Stimulated activated CD8-positive, alpha-beta memory T cell treated with anti-CD3 and anti-CD28 coated beads, Interleukin-4, amount 100 ng/mL, for 1 hour (primary cell): ENCODE results near the gene CDC42EP4.
A peak's percentile ranks its signal among the peaks of the same experiment; 100 is the strongest.

Experiments
- DNase-seq, 2 donors: peaks; one replicate each; pipeline ENCODE4 v3.0.0-alpha.2; 2020; ENCODE audit warnings: low read depth in 2 of 2, low spot score in 1 of 2

Gene CDC42EP4, protein sequence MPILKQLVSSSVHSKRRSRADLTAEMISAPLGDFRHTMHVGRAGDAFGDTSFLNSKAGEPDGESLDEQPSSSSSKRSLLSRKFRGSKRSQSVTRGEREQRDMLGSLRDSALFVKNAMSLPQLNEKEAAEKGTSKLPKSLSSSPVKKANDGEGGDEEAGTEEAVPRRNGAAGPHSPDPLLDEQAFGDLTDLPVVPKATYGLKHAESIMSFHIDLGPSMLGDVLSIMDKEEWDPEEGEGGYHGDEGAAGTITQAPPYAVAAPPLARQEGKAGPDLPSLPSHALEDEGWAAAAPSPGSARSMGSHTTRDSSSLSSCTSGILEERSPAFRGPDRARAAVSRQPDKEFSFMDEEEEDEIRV

DNA sequence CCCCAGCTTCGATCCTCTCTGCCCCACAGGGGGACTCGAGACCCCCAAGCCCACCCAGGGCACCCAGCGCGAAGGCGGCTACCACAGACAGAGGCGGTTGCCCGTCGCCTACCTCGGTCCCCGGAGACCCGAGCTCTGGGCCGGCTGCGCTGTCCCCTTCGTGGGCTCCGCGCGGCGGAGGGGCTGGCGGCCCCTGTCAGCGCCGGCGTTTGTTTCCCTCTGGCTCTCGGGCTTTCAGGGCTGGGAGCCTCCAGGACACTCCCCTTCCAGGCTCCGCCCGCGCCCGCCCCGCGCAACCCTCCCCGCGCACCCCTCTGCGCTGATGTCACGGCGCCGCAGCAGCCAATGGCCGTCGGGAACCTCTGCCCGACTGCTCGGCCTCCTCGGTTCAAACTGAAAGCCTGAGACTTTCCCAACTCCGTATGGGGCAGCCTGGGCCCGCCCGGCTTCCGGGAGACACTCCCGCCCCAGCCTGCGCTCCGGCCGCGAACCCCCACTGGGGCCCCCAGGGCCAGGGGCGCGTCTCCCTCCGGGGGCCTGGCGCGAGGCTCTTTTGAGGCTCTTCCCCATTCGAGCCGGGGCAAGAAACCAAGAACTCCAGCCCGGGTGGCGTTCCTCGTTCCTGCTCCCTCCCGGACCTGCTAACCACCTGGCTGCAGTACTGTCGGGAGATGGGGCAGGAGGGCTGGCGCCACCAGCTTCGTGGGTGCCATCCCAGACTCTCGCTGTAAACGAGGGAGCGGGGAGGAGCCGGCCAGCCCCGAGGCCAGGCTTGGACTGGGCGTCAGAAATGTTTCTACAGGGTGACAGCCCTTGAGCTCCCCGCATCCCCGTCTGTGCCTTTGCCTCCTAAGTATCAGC lies at the start of gene CDC42EP4:
TSS of gene CDC42EP4 (minus strand) at position 221 of the 861 bp plus-strand sequence. CDS start 25,501 bp downstream, outside the sequence.
- DNase-seq, result peak; percentile 63 to 70

DNA sequence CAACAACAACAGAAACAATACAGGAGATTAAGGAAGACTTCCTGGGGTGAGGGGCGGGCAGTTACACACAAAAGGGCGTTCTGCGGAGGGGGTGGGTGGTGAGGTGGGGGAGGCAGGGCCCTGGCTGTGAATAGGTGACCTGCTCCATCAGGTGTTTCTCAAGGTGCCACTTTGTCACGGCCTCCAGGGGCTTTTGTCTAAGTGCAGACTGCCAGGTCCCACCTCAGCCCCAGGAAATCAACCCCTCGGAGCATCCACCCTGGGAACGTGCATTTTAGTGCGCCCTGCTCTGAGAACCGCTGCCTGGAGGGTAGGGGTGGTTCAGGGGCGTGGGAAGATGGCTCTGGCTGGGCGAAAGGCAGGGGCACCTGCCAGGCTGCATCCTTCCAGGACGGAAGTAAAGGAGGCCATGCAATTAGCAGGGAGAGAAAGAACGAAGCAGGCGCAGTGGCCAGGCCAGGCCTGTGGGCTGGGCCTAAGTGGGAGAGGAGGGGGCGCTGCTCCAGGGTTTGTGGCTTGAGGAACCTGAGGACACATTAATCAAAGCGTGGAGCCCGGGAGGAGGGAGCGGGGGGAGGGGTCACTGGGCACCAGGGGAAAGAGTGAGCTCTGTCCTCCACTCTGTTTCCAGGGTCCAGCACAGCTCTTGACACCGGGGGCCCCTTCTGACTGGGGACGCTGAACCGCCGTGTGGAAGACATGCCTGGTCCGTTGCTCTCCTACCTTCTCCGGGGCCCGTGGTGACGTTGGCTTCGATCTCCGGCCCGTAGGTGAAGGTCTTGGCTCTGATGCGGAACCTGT lies 49.4 kb upstream of the CDC42EP4 start:
- no peak for DNase-seq

DNA sequence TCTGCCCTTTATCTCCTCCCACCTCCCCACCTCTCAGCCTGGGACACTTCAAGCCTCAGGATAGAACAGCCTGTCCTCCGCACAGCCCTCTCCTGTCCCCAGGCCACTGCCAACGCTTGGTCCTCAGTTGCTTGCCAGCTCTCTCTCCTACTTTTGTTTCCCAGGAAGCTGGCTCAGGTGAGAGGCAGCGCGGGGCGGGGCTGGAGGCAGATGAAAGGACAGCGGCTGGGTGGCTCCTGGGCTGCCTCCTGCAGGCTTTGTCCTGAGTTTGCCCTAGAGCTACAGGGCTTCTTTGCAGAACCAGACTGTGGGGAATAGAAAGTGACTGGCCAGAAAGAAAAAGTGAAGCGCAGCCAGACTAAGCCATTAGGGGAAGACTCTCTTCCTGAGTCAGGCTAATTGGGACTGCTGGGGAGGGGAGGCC lies 48.2 kb upstream of the CDC42EP4 start:
- no peak for DNase-seq

DNA sequence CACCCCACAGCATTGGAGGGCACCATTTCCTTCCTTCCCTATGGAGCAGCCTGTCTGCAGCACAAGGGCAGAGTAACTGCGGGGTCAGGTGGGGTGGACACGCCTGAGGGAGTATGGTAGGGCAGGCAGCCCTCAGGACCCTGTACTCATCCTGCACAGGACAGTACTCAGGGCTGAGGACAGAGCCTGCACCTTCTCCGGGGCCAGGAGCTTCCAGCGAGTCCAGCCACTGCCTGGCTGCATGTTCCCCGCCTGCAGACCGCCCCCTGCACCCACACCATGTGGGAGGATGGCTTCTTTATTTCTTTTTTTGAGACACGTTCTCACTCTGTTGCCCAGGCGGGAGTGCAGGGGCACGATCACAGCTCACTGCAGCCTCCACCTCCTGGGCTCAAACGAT lies 47.6 kb upstream of the CDC42EP4 start:
- DNase-seq, result no peak

DNA sequence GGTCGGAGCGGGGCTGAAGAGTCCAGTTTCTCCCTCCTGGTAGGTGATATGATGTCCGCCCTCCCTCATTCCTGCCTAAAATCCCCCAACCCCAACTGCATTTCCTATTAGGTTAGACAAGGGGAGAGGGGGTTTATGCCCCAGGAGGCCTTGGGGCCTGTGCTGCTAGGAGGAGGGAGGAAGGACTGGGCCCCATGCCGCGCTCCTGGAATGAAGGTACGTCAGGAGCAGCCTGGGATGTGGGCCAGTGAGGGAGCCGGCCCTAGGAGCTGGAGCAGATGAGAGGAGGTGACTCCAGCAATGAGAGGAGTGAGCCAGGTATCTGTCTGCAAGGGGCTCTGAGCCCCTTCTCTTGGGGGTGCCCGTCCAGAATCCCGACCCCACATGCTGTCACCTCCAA lies 46.9 kb upstream of the CDC42EP4 start:
- DNase-seq, result no peak

DNA sequence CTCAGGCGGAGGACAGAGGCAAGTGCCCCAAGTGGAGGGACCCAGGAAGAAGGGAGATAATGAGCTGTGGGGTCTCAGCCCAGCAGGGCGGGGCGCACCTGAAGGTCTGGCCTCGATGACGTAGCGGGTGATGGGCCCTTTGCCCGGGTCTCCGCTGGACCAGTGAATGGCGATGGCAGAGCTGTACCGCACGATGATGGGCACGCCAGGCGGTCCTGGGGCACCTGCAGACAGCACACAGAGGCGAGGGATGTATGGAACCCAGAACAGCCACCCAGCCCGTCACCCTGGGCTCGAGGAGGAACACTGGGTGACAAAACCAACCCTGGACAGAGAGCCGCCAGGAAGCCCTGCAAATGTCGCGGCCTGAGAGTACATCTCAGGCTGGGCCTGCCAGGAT lies 46.2 kb upstream of the CDC42EP4 start:
- DNase-seq, result no peak

DNA sequence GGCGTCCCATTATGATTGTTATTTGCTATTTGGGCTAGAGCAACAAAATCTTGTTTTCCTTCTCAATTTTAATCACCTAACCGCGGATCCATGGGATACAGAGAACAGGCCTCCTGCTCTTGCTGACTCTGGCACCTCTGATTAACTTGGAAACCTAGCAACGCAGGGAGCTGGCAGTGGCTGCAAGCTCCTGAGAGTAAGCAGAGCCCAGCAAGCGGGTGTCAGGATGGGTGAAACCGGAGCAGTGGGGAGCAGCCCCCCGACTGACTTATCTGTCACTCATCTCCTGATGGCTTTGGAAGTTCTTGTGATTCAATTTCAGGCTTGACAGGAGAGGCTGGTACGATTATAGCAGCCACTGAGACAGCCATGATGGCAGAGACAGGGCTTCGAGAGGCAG lies 45.5 kb upstream of the CDC42EP4 start:
- DNase-seq, result no peak

DNA sequence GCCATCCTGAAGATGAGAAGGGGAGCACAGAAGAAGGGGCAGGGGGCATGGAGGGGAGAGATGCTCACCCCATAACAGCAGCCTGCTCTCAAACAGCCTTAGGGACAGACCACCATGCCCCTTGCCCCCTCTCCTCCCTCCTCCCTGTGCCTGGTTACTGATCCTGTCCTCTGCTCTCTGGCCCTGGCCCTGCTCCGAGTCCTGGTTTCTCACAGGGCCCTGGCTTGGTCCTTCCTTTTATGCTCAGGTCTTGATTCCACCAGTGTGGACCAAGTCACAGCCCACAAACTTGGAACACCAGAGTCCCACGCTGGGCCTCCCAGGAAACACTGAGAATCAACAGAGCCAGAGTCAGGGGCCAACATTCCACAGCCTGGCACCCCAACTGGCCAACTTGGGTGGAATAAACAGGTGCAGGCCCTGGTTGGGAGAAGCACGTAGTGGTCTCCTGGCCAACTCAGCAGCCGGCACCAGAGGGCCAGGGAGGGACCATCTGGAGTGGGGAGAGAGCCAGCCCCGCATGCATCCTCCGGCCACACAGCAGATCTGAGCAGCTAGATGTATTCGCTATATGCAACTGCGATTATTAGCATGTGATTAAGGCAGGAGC lies 44.9 kb upstream of the CDC42EP4 start:
- DNase-seq, result no peak

DNA sequence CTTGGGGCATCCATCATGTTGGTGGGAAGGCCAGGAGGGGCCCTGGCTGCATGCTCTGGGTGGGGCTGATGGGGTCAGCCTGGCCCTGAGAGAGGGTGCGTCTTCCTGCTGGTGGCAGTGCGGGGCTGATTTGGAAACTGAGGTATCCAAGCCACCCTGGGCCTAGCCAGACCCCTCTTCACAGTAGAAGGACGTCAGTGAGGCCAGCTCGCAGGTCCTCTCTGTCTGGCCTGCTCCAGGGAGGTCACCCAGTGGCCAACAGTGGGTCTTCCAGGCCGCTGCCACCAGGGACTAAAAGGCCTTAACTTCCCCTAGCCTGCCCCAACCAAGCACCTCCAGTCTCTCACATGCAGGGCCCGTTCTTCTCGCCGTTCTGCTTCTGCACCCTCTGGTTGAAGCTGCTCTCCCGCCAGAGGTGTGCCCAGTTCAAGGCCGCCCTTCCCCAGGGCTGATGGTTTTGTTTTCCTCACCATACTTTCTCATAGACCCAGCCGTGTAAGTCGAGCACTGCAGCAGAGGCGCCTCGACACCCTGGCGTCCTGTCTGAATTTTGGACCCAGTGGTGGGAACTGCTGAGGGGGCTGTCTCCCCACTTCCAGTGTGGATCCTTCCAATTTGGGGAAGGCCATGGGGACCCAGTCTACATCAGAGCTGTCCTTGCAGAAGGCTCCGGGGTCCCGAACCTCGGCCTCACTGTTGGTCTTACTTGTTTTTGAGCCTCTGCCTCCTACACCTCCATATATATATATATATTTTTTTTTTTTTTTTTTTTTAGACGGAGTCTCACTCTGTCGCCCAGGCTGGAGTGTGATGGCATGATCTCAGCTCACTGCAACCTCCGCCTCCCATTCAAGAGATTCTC lies 42.9 kb upstream of the CDC42EP4 start:
- DNase-seq, result no peak

DNA sequence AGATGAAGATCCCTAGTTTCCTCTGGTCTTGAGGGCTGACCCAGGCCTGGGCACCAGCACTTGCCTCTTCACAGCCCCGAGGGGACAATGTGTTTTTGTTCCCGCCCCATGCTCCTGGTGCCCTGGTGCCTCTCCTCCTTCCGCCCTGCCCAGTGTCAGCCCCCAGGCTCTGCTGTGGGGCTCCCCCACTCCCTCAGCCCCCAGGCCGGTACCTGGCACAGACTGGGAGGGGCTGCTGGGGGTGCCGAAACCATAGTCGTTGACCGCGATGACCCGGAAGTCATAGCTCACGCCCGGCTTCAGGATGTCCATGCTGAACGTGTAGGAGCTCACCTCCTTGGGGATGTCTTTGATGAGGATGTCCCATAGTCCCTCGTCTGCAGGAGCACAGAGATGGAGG lies 40.5 kb upstream of the CDC42EP4 start:
- no peak for DNase-seq

DNA sequence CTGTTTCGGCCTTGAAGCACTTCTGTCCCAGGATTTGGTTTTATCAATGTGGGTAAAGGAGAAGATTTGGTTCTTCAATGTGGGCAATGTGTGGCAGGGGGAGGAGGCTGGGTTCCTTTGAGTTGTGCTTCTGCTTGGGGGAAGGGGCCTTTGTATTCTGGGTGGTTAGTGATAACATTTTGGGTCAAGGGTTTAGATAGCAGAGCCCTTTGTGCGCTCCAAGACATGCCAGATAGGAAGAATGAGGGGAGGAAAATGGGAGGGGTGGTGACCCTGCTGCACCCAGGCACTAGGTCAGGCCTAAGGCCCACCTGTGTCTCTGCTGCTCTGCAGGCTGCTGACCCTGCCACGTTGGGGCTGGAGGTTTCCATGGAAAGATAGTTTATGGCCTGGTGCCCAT lies 40.0 kb upstream of the CDC42EP4 start:
- no peak for DNase-seq

DNA sequence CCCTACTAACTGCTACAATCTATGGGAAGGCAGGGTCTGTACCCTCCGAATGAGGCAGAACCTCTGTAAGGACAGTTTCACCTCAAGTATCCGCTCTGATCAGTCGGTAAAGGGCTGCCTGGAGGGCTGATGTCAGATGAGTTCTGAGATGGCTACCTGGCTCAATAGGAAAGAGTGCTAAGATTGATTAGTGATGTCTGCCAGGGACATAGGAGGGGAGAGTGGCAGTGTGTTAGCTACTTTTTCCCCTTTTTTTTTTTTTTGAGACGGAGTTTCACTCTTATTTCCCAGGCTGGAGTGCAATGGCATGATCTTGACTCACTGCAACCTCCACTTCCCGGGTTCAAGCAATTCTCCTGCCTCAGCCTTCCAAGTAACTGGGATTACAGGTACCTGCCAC lies 39.1 kb upstream of the CDC42EP4 start:
- no peak for DNase-seq

DNA sequence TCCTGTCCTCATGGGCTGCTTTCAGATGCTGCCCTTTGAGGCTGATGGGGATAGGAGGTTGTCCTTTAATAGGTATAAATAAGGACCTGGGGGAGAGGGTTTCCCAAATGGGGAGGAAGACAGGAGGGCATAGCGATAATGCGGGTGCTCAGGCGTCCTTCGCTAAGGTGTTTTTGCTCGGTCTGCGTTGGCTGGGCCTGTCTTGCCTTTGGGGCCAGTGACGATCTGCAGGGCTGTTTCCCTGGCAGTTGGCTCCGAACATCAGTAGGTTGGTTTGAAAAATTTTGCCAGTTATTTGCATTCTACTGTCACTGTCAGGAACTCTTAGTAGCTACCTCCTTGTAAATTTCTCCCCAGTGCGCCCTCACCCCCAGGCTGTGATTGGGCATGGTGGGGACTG lies 37.8 kb upstream of the CDC42EP4 start:
- no peak for DNase-seq

DNA sequence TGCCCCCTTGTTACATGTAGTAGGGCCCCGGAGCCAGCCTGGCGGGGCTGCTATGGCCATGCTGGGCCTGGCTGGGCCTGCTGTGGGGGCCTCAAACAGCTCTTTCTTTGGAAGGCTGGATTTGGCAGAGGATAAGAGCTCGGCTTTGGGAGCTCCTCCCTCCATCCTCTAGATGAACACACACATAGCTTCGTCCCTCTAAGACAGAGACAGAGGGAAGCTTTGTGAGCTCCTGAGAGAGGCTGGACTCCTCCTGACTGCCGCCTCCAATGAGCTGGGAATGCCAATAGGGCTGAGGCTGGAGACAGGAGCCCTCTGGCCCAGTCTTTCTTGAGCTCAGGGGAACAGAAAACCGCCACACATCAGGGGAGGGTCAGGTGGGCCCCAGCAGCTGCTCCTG lies 37.3 kb upstream of the CDC42EP4 start:
- no peak for DNase-seq

DNA sequence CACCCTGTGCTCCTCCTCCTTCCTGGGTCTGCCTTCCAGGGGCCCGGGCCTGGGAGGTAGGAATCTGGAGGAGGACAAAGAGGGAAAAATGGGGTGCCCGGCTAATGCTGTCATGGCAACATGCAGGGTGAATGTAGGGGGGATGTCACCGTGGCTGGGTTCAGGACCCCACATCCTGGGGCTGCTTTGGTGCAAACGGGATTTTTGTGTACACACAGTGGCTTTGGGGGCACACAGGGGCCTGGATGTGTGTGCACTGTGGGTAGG lies 37.0 kb upstream of the CDC42EP4 start:
- no peak for DNase-seq

DNA sequence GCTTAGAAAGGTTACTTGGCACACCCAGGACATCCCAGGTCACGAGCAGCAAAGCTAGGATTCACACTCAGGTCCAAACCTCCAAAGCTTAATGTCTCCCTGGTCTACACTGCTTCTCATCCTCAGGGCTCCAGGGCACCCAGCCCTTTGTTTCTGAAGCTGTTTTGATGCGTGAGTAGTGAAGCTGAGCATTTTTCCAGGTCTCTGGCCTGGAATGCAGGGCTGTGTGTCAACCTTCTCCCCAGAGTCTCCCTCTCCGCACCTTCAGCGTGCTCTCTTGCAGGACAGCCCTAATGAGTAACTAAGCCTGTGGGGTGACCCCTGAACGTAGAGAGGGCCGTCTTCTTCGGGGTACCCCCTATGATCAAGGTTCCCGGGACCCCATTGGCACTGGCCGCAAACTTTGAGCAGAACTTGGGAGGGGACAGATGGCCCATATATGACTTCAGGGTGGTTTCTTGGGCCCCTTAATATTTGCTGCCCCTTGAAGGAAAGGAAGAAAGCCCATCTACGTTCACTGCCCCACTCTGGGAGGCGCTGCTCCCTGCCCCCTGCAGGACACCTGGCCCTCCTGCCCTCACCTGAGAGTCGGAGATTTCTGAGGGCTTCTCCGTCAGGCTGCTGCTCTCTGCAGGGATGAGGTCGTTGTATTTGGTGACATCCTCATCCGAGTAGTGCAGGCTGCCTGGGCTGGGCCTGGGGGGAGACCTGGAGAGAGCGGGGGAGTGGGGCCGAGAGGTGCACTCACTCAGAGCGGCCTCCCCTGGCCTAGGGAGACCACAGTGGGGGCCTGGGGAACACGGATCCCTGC lies 36.4 kb upstream of the CDC42EP4 start:
- DNase-seq, result no peak

DNA sequence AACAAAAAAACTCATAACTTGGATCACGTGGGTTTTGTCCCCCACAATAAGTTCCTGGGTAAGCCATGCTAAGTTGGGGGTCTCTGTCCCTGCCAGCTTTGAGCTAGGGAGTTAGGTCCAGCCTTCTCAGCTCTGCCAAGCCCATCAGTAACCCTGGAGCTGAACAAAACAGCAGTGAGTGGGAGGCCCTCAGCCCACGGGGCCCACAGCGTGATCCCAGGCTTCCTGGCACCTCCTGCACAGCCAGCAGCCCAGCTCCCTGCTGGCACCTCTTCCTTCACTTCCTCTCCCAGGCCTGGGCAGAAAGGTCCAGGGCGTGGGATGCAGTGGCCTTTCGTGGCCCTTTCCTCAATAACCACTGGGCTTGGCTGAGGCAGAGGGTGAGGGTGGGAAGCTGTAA lies 35.5 kb upstream of the CDC42EP4 start:
- no peak for DNase-seq

DNA sequence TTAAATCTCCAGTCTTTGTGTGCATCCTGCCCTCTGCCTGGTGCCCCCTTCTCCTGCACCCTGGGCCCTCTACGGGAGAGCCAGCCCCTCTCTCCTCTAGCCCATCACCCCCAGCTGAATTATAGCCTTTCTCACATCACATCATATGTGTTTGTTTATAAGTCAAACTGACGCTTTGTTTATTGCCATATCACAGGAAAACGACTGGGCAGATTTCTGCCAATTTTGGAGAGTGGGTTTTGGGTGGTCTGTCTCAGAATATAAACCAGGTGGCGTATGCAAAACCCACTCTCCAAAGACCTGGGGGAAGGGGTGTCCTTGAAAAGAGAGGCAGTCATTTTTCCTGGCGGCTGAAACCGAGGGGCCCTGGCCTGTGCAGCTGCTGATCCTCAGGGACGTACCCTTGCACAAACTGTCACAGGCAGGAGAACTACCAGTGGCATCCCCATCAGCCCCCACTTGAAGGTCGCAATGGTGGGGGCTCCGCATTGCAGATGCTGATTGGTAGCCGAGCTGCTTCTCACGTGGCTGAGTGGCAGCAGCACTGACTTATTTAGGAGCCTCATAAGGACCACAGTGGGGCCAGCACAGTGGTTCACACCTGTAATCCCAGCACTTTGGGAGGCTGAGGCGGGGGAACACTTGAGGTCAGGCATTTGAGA lies 34.8 kb upstream of the CDC42EP4 start:
- DNase-seq, result no peak
